NK-92 (cell line): ENCODE results near the gene KIAA0753.
A peak's percentile ranks its signal among the peaks of the same experiment; 100 is the strongest.
"Not testable (repeated sequence)": the region's sequence is repeated elsewhere in the genome, so short reads cannot be mapped to it uniquely, and the experiment has no call there.

Source experiments
- DNase-seq: peaks from one replicate; lab custom pipeline; 2025; ENCODE audit not compliant: unreplicated experiment; lab: John Stamatoyannopoulos, UW

Gene KIAA0753

GRCh38 chr17:6669479-6670212 lies 29.1 kb upstream of the KIAA0753 start:
- no peak for DNase-seq

DNA sequence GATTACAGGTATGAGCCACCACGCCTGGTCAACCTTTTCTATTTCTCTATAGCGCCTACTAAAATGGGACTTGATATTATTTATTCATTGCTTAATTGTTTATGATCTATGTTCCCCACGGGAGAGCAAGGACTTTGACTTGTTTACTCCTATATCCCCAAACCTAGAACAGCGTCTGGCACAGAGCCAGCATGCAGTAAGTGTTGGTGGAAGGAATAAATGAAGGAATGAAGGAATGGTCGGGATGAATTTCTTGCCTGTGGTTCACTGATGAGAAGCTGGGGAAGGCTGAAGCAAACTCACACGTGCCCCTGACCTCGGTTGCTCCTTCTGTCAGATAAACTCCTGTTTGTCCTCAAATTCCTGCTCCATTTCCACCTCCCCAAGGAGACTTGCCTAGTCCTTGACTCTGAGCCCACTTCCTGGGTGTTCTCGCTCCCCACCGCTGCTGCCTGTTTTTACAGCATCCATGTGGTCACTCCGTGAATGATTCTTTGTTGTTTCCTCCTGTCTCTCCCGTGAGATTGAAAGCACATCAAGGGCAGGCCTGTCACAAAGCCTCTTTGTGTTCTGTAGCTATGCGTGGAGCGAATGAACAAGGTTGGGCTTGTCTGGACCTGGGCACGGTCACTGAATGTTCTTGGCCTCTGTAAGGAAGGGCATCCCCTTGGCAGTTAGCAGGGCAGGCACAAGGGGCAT lies 28.4 kb upstream of the KIAA0753 start:
- DNase-seq = no peak

GRCh38 chr17:6668219-6668618 lies 27.7 kb upstream of the KIAA0753 start:
- DNase-seq = no peak

GRCh38 chr17:6667516-6667915 lies 27.0 kb upstream of the KIAA0753 start:
- DNase-seq = no peak

DNA sequence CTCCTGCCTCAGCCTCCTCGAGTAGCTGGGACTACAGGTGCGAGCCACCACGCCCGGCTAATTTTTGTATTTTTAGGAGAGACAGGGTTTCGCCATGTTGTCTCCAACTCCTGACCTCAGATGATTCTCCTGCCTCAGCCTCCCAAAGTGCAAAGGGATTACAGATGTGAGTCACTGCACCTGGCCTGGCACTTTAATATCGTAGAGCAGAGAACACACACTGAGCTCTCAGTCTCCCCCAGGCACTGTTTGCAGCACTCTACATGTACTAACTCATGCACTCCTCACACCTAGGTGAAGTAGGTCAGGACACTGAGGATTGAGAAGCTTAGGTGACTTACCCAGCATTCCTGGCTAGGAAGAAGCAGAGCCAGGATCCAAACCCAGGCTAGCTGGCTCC lies 26.0 kb upstream of the KIAA0753 start:
- no peak for DNase-seq

- no peak for DNase-seq
These were observed 25.6 kb upstream of the KIAA0753 start for GRCh38 chr17:6666077-6666521.

DNA sequence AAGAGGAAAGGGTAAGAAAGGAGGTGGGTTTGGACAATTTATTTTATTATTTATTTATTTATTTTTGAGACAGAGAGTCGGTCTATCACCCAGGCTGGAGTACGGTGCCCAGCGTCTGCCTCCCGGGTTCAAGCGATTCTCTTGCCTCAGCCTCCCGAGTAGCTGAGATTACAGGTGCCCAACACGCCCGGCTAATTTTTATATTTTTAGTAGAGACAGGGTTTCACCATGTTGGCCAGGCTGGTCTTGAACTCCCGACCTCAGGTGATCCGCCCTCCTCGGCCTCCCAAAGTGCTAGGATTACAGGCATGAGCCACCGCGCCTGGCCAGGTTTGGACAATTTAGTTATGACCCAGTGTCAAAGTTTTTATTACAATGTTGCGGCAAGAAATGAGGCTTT lies 22.7 kb upstream of the KIAA0753 start:
- DNase-seq = not testable (repeated sequence)

DNA sequence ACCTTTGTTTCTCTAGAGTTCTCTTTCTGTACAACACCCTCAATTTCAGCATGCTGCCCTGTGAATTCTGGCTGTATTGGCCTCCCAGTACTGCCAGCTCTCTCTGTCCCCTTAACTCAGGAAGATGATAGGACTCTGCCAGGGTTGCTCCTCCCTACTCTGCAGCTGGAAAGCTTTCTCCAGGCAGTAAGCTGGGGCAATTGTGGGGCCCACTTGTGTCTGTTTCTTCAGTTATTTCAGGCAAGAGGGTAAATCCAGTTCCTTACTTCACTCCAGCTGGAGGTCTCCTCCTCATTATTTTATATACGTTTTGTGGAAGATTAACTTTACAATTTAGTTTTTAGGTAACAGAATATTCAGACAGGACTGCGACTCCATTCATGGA lies 20.9 kb upstream of the KIAA0753 start:
- DNase-seq = no peak

- DNase-seq = no peak
These were observed 20.4 kb upstream of the KIAA0753 start for GRCh38 chr17:6660805-6661463.

GRCh38 chr17:6660101-6660500 lies 19.6 kb upstream of the KIAA0753 start:
- DNase-seq = no peak

DNA sequence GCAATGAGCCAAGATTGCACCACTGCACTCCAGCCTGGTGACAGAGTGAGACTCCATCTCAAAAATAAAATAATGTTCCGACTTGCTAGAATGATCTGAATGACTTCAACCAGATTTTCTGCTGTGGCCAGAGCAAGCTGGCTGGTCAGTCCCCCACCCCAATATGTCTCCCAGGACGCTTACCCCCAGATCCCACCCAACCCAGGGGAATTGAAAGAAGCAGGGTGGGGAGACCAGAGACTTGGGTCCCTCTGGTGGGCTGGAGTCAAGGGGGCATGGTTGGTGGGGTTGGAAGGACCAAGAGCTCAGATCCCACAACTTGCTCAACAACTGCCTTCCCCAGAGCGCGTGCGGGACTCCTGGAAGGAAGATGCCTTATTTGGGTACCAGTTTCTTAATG lies 17.9 kb upstream of the KIAA0753 start:
- DNase-seq = not testable (repeated sequence)

DNA sequence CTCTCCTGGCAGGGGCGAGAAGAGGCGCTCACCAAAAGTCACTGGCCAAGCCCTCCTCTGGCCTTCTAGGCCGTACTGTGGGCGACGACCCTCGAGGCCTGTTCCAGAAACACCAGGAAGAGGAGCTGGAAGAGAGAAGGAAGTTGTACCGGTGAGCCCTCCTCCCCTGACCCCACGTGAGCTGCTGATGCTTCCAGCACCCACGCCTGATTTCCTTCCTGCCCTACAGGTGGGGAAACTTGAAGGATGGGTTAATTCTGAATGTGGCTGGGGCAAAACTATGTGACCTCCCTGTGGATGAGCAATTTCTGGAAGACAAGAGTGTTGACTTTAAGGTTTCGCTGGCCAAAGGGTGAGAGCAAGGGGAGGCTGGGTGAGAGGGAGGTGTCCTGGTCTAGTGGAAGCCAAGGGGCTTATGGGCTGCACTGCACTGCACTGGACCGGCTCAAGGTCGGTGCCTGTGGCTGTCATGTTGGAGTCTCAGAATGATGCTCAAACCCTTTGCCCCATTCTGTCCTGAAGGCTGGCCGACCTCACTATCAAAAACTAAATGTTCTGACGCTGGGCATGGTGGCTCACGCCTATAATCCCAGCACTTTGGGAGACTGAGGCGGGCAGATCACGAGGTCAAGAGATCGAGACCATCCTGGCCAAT lies 17.2 kb upstream of the KIAA0753 start:
- no peak for DNase-seq

DNA sequence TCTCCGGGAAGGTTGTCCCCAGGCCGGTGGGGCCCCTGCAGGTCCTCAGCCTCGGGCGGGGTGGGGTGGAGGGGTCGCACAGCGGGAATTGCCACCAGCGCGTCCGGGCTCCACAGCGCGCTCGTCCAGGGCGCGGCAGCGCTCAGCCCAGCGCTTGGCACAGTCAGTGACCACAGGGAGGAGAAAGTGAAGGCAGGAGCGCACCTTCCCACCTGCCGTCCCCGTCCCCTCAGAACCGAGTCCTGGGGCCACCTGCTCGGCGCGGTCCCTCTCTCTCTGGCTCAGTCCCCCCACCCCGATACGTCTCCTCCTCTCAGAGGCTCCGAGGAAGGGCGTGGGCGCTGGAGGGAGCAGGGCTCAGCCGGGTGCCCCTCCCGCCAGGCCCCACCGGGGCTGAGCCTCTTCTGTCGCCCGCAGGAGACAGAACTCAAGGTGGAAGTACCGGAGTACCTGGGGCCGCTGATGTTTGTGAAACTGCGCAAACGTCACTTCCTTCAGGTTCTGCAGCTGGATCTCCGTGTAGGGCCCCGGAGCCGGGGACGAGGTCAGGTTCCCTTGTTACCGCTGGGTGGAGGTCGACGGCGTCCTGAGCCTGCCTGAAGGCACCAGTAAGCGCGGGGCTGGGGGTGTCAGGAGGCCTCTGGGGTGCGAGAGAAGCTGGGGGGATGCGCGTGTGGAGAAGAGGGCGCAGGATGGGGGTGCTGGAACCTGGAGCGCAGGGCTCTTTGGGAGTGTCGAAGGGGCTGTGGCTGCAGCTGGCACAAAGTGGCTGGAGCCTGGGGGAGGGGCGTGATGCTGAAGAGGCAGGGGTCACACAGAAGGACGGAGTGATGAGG lies 16.5 kb upstream of the KIAA0753 start:
- DNase-seq = not testable (repeated sequence)

DNA sequence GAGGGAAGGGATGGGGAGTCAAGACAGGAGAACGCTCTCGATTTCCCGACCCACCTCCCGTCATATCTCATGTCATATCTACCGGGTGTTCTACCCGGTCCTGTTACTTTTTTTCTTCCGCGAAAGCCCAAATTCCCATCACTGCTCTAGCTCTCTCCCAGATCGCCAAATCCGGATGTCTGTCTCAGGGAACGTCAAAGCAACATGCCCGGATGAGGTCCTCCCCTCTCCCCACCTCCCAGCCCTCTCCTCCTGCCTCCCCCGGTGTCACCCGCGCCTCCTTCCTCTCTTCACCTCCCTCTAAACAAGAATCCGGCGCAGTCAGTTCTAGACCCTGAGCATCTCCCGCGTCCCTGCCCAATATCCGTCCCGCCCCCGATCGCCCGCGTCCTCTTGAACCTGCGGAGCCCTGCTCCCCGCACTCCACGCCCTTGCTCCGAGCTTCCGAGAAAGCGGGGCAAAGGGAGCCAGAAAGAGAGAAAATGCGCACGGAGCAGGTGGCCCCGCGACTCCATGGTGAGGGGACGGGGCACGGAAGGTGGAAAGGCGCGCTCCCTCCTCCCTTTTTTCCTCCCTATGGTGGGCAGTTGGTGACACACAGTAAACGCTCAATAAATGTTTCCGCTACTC lies 15.3 kb upstream of the KIAA0753 start:
- DNase-seq = not testable (repeated sequence)

GRCh38 chr17:6654841-6655731 lies 14.6 kb upstream of the KIAA0753 start:
- DNase-seq = no peak

DNA sequence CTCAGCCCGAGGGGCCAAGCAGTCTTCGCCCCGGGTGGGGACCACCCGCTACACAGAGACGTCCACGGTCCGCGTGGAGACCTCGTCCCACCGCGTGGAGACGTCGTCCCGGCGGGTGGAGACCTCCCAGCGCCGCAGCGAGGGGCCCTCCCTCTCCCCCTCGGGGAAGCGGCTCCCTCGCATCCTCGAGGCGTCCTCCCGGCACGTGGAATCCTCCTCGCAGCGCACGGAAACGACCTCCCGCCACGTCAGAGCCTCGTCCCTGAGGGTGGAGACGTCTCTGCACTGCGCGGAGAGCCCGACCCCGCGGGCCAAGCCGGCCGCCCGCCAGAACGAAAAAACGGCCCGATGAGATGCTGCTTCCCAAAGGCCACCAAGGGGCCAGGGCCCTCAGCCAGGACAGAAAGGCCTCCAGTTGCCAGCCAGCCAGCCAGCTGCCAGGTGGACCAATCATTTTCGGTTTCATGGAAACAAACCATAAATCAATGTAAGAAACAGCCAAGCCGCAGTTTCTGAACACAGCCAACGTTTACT lies 11.5 kb upstream of the KIAA0753 start:
- DNase-seq = no peak

GRCh38 chr17:6651354-6651918 lies 10.9 kb upstream of the KIAA0753 start, which contains the start of the genes C17orf100 and MED31:
TSS of gene C17orf100 (plus strand) at chr17:6651762. CDS start at chr17:6651914, 152 bp downstream.
TSS of gene MED31 (minus strand) at chr17:6651605. CDS start at chr17:6651528, 77 bp downstream.
- DNase-seq = peak; percentile 37

GRCh38 chr17:6648181-6648580 lies 7.7 kb upstream of the KIAA0753 start:
- DNase-seq = no peak
